Neural crest cell (in vitro differentiated cells): Measurements from ENCODE around the gene CMIP. TPM values are rescaled to one million over a fixed set of nuclear protein-coding genes. Genes with fewer than 3 reads are reported as not detected.

Source experiments
- DNase-seq: peaks from one replicate; pipeline ENCODE4 v3.0.0; 2021; ENCODE audit warnings: low read depth, mixed read lengths, low spot score
- H3K27ac Mint-ChIP-seq: one replicate; pipeline ENCODE4 v1.8.0; 2021; ENCODE audit warnings: mild to moderate bottlenecking, mixed read lengths; ENCODE audit not compliant: unreplicated experiment
- H3K27me3 Mint-ChIP-seq: 2 replicates; pipeline ENCODE4 v1.8.0; 2021; ENCODE audit warnings: low read depth, mild to moderate bottlenecking, mixed read lengths
- H3K36me3 Mint-ChIP-seq: 2 replicates; pipeline ENCODE4 v1.8.0; 2021; ENCODE audit warnings: low read depth, mild to moderate bottlenecking, mixed read lengths
- H3K4me1 Mint-ChIP-seq: 2 replicates; pipeline ENCODE4 v1.8.0; 2021; ENCODE audit warnings: mixed read lengths
- H3K4me3 Mint-ChIP-seq: one replicate; pipeline ENCODE4 v1.8.0; 2021; ENCODE audit warnings: mild to moderate bottlenecking, mixed read lengths
- H3K9me3 Mint-ChIP-seq: 2 replicates; pipeline ENCODE4 v1.8.0; 2021; ENCODE audit warnings: mixed read lengths
- CTCF ChIP-seq: fragments of 200-600 bp; sonication (generic); conservative IDR thresholded peaks from 2 replicates; pipeline ENCODE4 v1.5.0; 2021; ENCODE audit warnings: antibody characterized with exemption, mild to moderate bottlenecking
- total RNA-seq: library from RNA; stranded (reverse); gene quantifications from 2 replicates; pipeline ENCODE4 v1.2.1, GENCODE V29; 2021

The CMIP gene
- total RNA-seq, 1 donor from 2014 or later: 41.2 TPM

DNA sequence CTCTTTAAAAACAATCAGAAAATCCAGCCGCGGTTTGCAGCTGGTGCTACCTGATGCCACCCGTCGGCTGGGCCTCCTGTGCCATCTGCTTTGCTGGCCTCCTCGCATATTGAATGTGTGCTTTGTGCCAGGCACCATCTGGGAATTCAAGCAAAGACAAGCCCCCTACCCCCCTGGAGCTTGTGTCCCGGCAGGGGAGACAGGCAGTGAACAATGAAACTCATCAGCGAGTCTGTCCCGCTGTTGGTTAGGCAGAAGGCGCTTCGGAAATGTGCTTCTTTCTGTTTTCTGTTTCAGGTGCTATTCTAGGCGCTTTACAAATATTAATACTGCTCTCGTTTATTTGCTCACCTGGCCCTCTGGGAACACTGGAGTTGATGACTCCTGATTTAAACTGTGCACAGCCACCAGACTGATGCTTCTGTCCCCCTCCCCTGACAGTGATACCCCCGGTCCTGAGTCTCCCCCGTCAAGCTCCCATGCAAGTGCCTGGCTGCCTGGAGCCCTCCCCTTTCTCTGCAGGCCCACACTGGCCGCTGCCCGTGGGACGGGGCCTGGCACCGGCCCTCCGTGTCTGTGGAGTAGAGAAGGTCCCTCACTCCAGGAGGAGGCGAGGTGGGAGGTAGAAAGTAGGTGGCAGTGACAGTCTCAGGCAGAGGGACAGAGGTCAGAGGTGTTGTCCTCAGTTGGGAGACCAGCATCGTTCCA, 208.3 kb downstream of the CMIP start:
- peaks cover 2% of the 10 kb centered on the region for H3K36me3 Mint-ChIP-seq
- H3K27ac Mint-ChIP-seq: no peak overlapping the region
- H3K9me3 Mint-ChIP-seq: no peaks in the 10 kb centered on the region
- H3K27me3 Mint-ChIP-seq: no peaks in the 10 kb centered on the region
- no peak for TF ChIP-seq CTCF
- DNase-seq: no peak
- peaks cover 48% of the 10 kb centered on the region for H3K4me1 Mint-ChIP-seq
- H3K4me3 Mint-ChIP-seq: no peak overlapping the region

- DNase-seq: no peak
- peaks cover 42% of the 10 kb centered on the region for H3K4me1 Mint-ChIP-seq
- peaks cover 4% of the 10 kb centered on the region for H3K36me3 Mint-ChIP-seq
- no peaks in the 10 kb centered on the region for H3K27me3 Mint-ChIP-seq
- H3K9me3 Mint-ChIP-seq: no peaks in the 10 kb centered on the region
- no peak overlapping the region for H3K4me3 Mint-ChIP-seq
- no peak for TF ChIP-seq CTCF
- no peak overlapping the region for H3K27ac Mint-ChIP-seq
These were observed 209.7 kb downstream of the CMIP start for GRCh38 chr16:81654346-81654745.

- no peaks in the 10 kb centered on the region for H3K9me3 Mint-ChIP-seq
- no peaks in the 10 kb centered on the region for H3K27me3 Mint-ChIP-seq
- H3K36me3 Mint-ChIP-seq: peaks cover 4% of the 10 kb centered on the region
- H3K4me1 Mint-ChIP-seq: peaks cover 31% of the 10 kb centered on the region
- H3K4me3 Mint-ChIP-seq: no peak overlapping the region
- no peak for DNase-seq
- no peak for TF ChIP-seq CTCF
- H3K27ac Mint-ChIP-seq: no peak overlapping the region
These were observed 211.0 kb downstream of the CMIP start for GRCh38 chr16:81655469-81656162.

DNA sequence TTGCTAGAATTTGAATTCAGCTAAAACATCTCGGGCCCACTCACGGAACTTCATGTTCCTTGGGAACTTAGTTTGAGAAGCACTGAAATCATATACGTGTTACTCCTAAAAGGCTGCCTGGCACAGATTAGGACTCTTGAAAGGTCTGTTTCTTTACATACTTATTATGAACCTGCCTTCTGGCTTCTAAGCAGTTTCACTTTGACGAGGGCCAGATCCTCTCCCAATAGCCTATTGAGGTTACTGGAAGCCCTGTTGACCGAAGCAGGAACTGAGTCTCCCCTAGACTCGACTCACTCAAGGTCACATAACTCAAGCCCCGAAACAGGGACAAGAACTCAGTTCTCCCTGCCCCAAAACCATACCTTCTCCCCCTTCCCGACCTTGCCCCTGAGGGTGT, 212.6 kb downstream of the CMIP start:
- Mint-ChIP-seq H3K27me3 (no peaks in the 10 kb centered on the region), H3K36me3 (peaks cover 4% of the 10 kb centered on the region), H3K4me1 (peaks cover 18% of the 10 kb centered on the region), H3K9me3 (no peaks in the 10 kb centered on the region), H3K4me3 (no peak overlapping the region), H3K27ac (no peak overlapping the region)
- no peak for DNase-seq
- TF ChIP-seq CTCF: no peak

DNA sequence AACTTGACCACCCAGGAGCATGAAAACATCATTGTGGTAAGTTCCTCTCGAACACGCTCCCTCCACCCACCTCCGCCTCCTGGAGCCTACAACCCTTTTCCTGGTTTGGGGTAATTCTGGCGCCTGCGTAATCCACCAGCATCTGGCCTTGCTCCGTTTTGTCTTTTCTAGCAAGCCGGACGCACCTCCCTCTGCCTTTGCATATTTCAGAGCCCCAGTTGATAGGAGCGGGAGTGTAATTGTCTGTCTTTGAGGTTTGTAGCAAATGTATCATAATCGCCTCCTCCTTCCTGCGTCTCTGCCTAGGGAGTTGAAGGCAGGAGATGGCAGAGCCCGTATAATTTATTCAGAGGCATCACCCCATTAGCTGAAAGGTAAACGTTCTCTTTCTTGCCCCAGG, 213.2 kb downstream of the CMIP start:
- TF ChIP-seq CTCF: no peak
- no peaks in the 10 kb centered on the region for H3K9me3 Mint-ChIP-seq
- H3K27me3 Mint-ChIP-seq: no peaks in the 10 kb centered on the region
- H3K4me1 Mint-ChIP-seq: peaks cover 12% of the 10 kb centered on the region
- peaks cover 4% of the 10 kb centered on the region for H3K36me3 Mint-ChIP-seq
- H3K27ac Mint-ChIP-seq: no peak overlapping the region
- DNase-seq: no peak
- no peak overlapping the region for H3K4me3 Mint-ChIP-seq
